ENCODE results near the gene COL4A2.

- no peak for TF ChIP-seq POLR2A (IDR thresholded peaks at IDR 0.05)
- no peak for TF ChIP-seq CTCF (IDR thresholded peaks at IDR 0.05)
Measured at GRCh38 chr13:110443622-110444225, 136.6 kb downstream of the COL4A2 start.
